Smooth muscle cell (in vitro differentiated cells): ENCODE measurements around the gene ABCG4. TPM values are rescaled to one million over a fixed set of nuclear protein-coding genes. Genes with fewer than 3 reads are reported as not detected.

Experiments used
- DNase-seq: peaks from one replicate; lab custom pipeline; 2025; ENCODE audit not compliant: unreplicated experiment; lab: John Stamatoyannopoulos, UW
- H2AFZ ChIP-seq: fragments of 200-600 bp; sonication (generic); 2 replicates; pipeline ENCODE4 v1.6.0; 2016; ENCODE audit warnings: antibody characterized with exemption, low read depth, mild to moderate bottlenecking
- H3F3A ChIP-seq: fragments of 200-600 bp; sonication (generic); 2 replicates; pipeline ENCODE4 v1.6.0; 2017; ENCODE audit warnings: antibody characterized with exemption, low read depth
- H3K27ac ChIP-seq: fragments of 200-600 bp; sonication (generic); 2 replicates; pipeline ENCODE4 v1.5.1; 2016; ENCODE audit warnings: low read depth, mild to moderate bottlenecking
- H3K27me3 ChIP-seq: fragments of 200-600 bp; sonication (generic); 2 replicates; pipeline ENCODE4 v1.6.1; 2016; ENCODE audit warnings: low read depth, mild to moderate bottlenecking
- H3K36me3 ChIP-seq: fragments of 200-600 bp; sonication (generic); 2 replicates; pipeline ENCODE4 v1.5.1; 2016; ENCODE audit warnings: low read depth
- H3K4me1 ChIP-seq: fragments of 200-600 bp; sonication (generic); 2 replicates; pipeline ENCODE4 v1.5.1; 2016; ENCODE audit warnings: low read depth
- H3K4me2 ChIP-seq: fragments of 200-600 bp; sonication (generic); 2 replicates; pipeline ENCODE4 v1.6.0; 2016; ENCODE audit warnings: mild to moderate bottlenecking
- H3K4me3 ChIP-seq: fragments of 200-600 bp; sonication (generic); 2 replicates; pipeline ENCODE4 v1.5.1; 2016; ENCODE audit warnings: mild to moderate bottlenecking
- H3K79me2 ChIP-seq: fragments of 200-600 bp; sonication (generic); 2 replicates; pipeline ENCODE4 v1.6.0; 2016; ENCODE audit warnings: low read depth, mild to moderate bottlenecking
- H3K9ac ChIP-seq: fragments of 200-600 bp; sonication (generic); 2 replicates; pipeline ENCODE4 v1.6.0; 2016; ENCODE audit warnings: low read depth
- H3K9me3 ChIP-seq: fragments of 200-600 bp; sonication (generic); replicated peaks from 2 replicates; pipeline ENCODE4 v1.5.1; 2016; ENCODE audit warnings: low read depth
- H4K20me1 ChIP-seq: fragments of 200-600 bp; sonication (generic); 2 replicates; pipeline ENCODE4 v1.6.0; 2016; ENCODE audit warnings: low read depth
- CTCF ChIP-seq: fragments of 200-600 bp; sonication (generic); IDR thresholded peaks from 2 replicates; pipeline ENCODE4 v1.5.1; 2017; ENCODE audit warnings: borderline replicate concordance, mild to moderate bottlenecking, antibody characterized with exemption; ENCODE audit not compliant: insufficient read depth, poor library complexity, severe bottlenecking
- WGBS: methylation state at CpG from one replicate; pipeline ENCODE4 v1.1.7; 2016; ENCODE audit warnings: low lambda C conversion rate; 5-methylcytosine and 5-hydroxymethylcytosine counted together
- polyA plus RNA-seq: library from polyadenylated mRNA; unstranded; fragments of >200 nt; fragmentation: Nextera tagmentation; extraction: Ambion mirVana; gene quantifications from 2 replicates; pipeline ENCODE4 v1.2.1, GENCODE V29; 2016
- total RNA-seq: library from RNA; depleted of rRNA; stranded (reverse); fragments of >200 nt; gene quantifications from 2 replicates; pipeline ENCODE4 v1.2.3, GENCODE V29; 2014

Gene ABCG4
- total and polyA plus RNA-seq, 2 experiments from 2014 or later, result 0.85 to 2.1 TPM

DNA sequence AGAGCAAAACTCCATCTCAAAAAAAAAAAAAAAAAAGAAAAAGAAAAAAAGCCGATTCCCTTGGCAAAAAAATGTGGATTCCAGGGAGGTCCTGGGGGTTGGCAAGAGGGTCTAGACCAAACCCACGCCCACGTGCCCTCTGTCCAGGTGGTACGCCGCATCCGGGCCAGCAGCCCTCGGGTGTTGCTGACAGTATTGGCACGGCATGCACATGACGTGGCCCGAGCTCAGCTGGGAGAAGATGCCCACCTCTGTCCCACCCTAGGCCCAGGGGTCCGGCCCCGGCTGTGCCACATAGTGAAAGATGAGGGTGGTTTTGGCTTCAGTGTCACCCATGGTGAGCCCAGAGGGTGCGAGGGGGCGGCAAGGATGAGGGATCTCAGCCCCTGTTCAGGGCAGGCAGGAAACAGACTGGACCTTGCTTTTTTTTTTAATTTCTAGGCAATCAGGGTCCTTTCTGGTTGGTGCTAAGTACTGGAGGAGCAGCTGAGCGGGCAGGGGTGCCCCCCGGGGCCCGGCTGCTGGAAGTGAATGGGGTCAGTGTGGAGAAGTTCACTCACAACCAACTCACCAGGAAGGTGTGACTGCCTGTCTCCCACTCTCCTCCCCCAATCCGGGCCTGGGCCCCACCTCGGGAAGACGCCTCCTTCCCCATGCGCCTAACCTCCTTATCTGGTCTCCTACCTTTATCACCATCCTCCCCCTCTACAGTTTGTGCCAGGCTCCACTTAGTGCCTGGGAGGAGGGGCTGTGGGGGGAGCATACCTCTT, 38.5 kb downstream of the ABCG4 start:
- no peak for TF ChIP-seq CTCF
- H3K4me2 ChIP-seq, result no peak overlapping the region
- no peaks in the 10 kb centered on the region for H3K9me3 ChIP-seq
- H3F3A ChIP-seq, result no peaks in the 10 kb centered on the region
- H3K79me2 ChIP-seq, result no peaks in the 10 kb centered on the region
- H3K36me3 ChIP-seq, result no peaks in the 10 kb centered on the region
- H3K9ac ChIP-seq, result no peak overlapping the region
- no peak overlapping the region for H3K4me3 ChIP-seq
- H2AFZ ChIP-seq, result no peak overlapping the region
- H3K27ac ChIP-seq, result no peak overlapping the region
- DNase-seq, result no peak
- H3K4me1 ChIP-seq, result no peaks in the 10 kb centered on the region
- H3K27me3 ChIP-seq, result no peaks in the 10 kb centered on the region
- WGBS, result 92% methylated on average over 21 of the region's 21 CpGs
- H4K20me1 ChIP-seq, result no peaks in the 10 kb centered on the region

DNA sequence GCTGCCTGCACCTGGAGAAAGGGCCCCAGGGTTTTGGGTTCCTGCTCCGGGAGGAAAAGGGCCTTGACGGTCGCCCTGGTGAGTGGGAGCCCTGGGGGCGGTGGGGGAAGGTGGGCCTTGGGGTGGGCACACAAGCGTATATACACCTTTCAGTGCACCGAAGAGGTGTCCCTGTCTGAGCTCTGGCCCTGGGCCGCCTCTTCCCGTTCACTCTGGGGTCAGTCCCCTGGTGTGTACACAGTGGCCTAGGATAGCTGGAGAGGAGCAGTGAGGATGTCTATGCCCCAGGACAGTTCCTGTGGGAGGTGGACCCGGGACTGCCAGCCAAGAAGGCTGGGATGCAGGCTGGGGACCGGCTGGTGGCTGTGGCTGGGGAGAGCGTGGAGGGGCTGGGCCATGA, 39.2 kb downstream of the ABCG4 start:
- Histone ChIP-seq H3F3A (no peaks in the 10 kb centered on the region), H3K4me1 (no peaks in the 10 kb centered on the region), H3K4me2 (no peak overlapping the region), H3K9me3 (no peaks in the 10 kb centered on the region), H3K79me2 (no peaks in the 10 kb centered on the region), H3K9ac (no peak overlapping the region), H4K20me1 (no peaks in the 10 kb centered on the region), H3K36me3 (no peaks in the 10 kb centered on the region), H3K4me3 (no peak overlapping the region), H3K27me3 (no peaks in the 10 kb centered on the region), H3K27ac (no peak overlapping the region), H2AFZ (no peak overlapping the region)
- no peak for DNase-seq
- 97% methylated on average over 5 of the region's 11 CpGs for WGBS
- no peak for TF ChIP-seq CTCF

GRCh38 chr11:119188887-119189286, 40.0 kb downstream of the ABCG4 start:
- Histone ChIP-seq H3K4me1 (no peaks in the 10 kb centered on the region), H3K4me2 (no peak overlapping the region), H3K27ac (no peak overlapping the region), H3K79me2 (no peaks in the 10 kb centered on the region), H2AFZ (no peak overlapping the region), H3K9ac (no peak overlapping the region), H3K9me3 (no peaks in the 10 kb centered on the region), H3K27me3 (no peaks in the 10 kb centered on the region), H4K20me1 (no peaks in the 10 kb centered on the region), H3K36me3 (no peaks in the 10 kb centered on the region), H3K4me3 (no peak overlapping the region), H3F3A (no peaks in the 10 kb centered on the region)
- 91% methylated on average over 8 of the region's 8 CpGs for WGBS
- DNase-seq, result no peak
- TF ChIP-seq CTCF, result no peak

GRCh38 chr11:119189393-119189792, 40.5 kb downstream of the ABCG4 start:
- Histone ChIP-seq H3K9me3 (no peaks in the 10 kb centered on the region), H3K27me3 (no peaks in the 10 kb centered on the region), H4K20me1 (no peaks in the 10 kb centered on the region), H3K4me3 (no peak overlapping the region), H3K4me2 (no peak overlapping the region), H3F3A (no peaks in the 10 kb centered on the region), H2AFZ (no peak overlapping the region), H3K4me1 (no peaks in the 10 kb centered on the region), H3K79me2 (no peaks in the 10 kb centered on the region), H3K9ac (no peak overlapping the region), H3K27ac (no peak overlapping the region), H3K36me3 (no peaks in the 10 kb centered on the region)
- no peak for TF ChIP-seq CTCF
- 81% methylated on average over 4 of the region's 4 CpGs for WGBS
- DNase-seq, result no peak
